ENCODE data around the gene RAB7A. TPM values are rescaled to one million over a fixed set of nuclear protein-coding genes. Genes with fewer than 3 reads are reported as not detected.

Gene RAB7A
- total RNA-seq, 1 donor from 2014 or later, result 51.2 TPM

GRCh38 chr3:128814519-128815317 lies 88.7 kb downstream of the RAB7A start:
- Histone ChIP-seq H4K20me1 (ENCODE audit: low read depth) (peaks cover 23% of the 10 kb centered on the region), H3K36me3 (peaks cover 5% of the 10 kb centered on the region), H3K4me2 (no peak overlapping the region), H3K4me1 (no peaks in the 10 kb centered on the region), H3K79me2 (ENCODE audit: low read depth) (no peaks in the 10 kb centered on the region), H2AFZ (replicated peaks) (no peak overlapping the region), H3F3A (ENCODE audit: low read depth) (peaks cover 10% of the 10 kb centered on the region), H3K9me3 (ENCODE audit: low read depth) (no peaks in the 10 kb centered on the region), H3K9ac (no peak overlapping the region), H3K27me3 (no peaks in the 10 kb centered on the region), H3K4me3 (no peak overlapping the region), H3K27ac (no peak overlapping the region)
- no peak for DNase-seq (ENCODE audit: low spot score)
- H3K27me3 Mint-ChIP-seq (ENCODE audit: insufficient read depth, low read depth), result peaks cover 5% of the 10 kb centered on the region
- H3K9me3 Mint-ChIP-seq, result peaks cover 2% of the 10 kb centered on the region
- H3K36me3 Mint-ChIP-seq, result peaks cover 51% of the 10 kb centered on the region
- no peak overlapping the region for H3K4me3 Mint-ChIP-seq
- H3K27ac Mint-ChIP-seq, result no peak overlapping the region
- H3K4me1 Mint-ChIP-seq, result no peaks in the 10 kb centered on the region
- TF ChIP-seq EZH2phosphoT487 (IDR thresholded peaks at IDR 0.05) (no peak), CTCF (IDR thresholded peaks at IDR 0.05) (no peak)

- no peak overlapping the region for H3K9ac ChIP-seq
- H3K27me3 ChIP-seq, result no peaks in the 10 kb centered on the region
- H3K4me2 ChIP-seq, result no peak overlapping the region
- peaks cover 5% of the 10 kb centered on the region for H3K27me3 Mint-ChIP-seq (ENCODE audit: insufficient read depth, low read depth)
- no peak overlapping the region for H3K27ac Mint-ChIP-seq
- no peak overlapping the region for H2AFZ ChIP-seq (replicated peaks)
- peaks cover 23% of the 10 kb centered on the region for H4K20me1 ChIP-seq (ENCODE audit: low read depth)
- no peak overlapping the region for H3K27ac ChIP-seq
- no peaks in the 10 kb centered on the region for H3K79me2 ChIP-seq (ENCODE audit: low read depth)
- H3K9me3 Mint-ChIP-seq, result peaks cover 2% of the 10 kb centered on the region
- H3K36me3 Mint-ChIP-seq, result peaks cover 51% of the 10 kb centered on the region
- no peak overlapping the region for H3K4me3 Mint-ChIP-seq
- no peak for TF ChIP-seq EZH2 (IDR thresholded peaks at IDR 0.05)
- TF ChIP-seq CTCF (IDR thresholded peaks at IDR 0.05), result no peak
- TF ChIP-seq EZH2phosphoT487 (IDR thresholded peaks at IDR 0.05), result no peak
- H3K4me1 Mint-ChIP-seq, result no peaks in the 10 kb centered on the region
- H3F3A ChIP-seq (ENCODE audit: low read depth), result peaks cover 10% of the 10 kb centered on the region
- H3K9me3 ChIP-seq (ENCODE audit: low read depth), result no peaks in the 10 kb centered on the region
- no peaks in the 10 kb centered on the region for H3K4me1 ChIP-seq
- no peak for DNase-seq (ENCODE audit: low spot score)
- no peak overlapping the region for H3K4me3 ChIP-seq
- H3K36me3 ChIP-seq, result peaks cover 5% of the 10 kb centered on the region
Measured at GRCh38 chr3:128815318-128816064, 89.5 kb downstream of the RAB7A start.

GRCh38 chr3:128818186-128818787 lies 92.3 kb downstream of the RAB7A start:
- Histone ChIP-seq H3K9ac (no peak overlapping the region), H3K36me3 (peaks cover 5% of the 10 kb centered on the region), H3K27ac (no peak overlapping the region)

More at GRCh38 chr3:128818186-128818787, 92.3 kb downstream of the RAB7A start:
- Histone ChIP-seq H3K4me2 (no peak overlapping the region), H2AFZ (replicated peaks) (no peak overlapping the region), H3K4me3 (no peak overlapping the region), H4K20me1 (ENCODE audit: low read depth) (peaks cover 23% of the 10 kb centered on the region), H3K9me3 (ENCODE audit: low read depth) (no peaks in the 10 kb centered on the region), H3K4me1 (no peaks in the 10 kb centered on the region), H3K79me2 (ENCODE audit: low read depth) (no peaks in the 10 kb centered on the region), H3K27me3 (no peaks in the 10 kb centered on the region), H3F3A (ENCODE audit: low read depth) (peaks cover 10% of the 10 kb centered on the region)
- H3K27ac Mint-ChIP-seq, result no peak overlapping the region
- no peak for DNase-seq (ENCODE audit: low spot score)
- no peaks in the 10 kb centered on the region for H3K4me1 Mint-ChIP-seq
- peaks cover 2% of the 10 kb centered on the region for H3K9me3 Mint-ChIP-seq
- TF ChIP-seq EZH2phosphoT487 (IDR thresholded peaks at IDR 0.05), result no peak
- TF ChIP-seq CTCF (IDR thresholded peaks at IDR 0.05), result no peak
- TF ChIP-seq EZH2 (IDR thresholded peaks at IDR 0.05), result no peak
- peaks cover 45% of the 10 kb centered on the region for H3K36me3 Mint-ChIP-seq
- H3K4me3 Mint-ChIP-seq, result no peak overlapping the region
- H3K27me3 Mint-ChIP-seq (ENCODE audit: insufficient read depth, low read depth), result peaks cover 2% of the 10 kb centered on the region
